ENCODE measurements around the gene CDK13.

- TF ChIP-seq, protein P1, sequence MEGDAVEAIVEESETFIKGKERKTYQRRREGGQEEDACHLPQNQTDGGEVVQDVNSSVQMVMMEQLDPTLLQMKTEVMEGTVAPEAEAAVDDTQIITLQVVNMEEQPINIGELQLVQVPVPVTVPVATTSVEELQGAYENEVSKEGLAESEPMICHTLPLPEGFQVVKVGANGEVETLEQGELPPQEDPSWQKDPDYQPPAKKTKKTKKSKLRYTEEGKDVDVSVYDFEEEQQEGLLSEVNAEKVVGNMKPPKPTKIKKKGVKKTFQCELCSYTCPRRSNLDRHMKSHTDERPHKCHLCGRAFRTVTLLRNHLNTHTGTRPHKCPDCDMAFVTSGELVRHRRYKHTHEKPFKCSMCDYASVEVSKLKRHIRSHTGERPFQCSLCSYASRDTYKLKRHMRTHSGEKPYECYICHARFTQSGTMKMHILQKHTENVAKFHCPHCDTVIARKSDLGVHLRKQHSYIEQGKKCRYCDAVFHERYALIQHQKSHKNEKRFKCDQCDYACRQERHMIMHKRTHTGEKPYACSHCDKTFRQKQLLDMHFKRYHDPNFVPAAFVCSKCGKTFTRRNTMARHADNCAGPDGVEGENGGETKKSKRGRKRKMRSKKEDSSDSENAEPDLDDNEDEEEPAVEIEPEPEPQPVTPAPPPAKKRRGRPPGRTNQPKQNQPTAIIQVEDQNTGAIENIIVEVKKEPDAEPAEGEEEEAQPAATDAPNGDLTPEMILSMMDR (IDR thresholded peaks at IDR 0.05): no peak
- TF ChIP-seq POLR2AphosphoS5 (IDR thresholded peaks at IDR 0.05): no peak
Observed at GRCh38 chr7:40000734-40001315, 50.8 kb downstream of the CDK13 start.
